ENCODE measurements around the gene PRKACG. TPM values are rescaled to one million over a fixed set of nuclear protein-coding genes. Genes with fewer than 3 reads are reported as not detected.

Gene PRKACG
- polyA plus RNA-seq, 3 donors from 2014 or later = not detected

DNA sequence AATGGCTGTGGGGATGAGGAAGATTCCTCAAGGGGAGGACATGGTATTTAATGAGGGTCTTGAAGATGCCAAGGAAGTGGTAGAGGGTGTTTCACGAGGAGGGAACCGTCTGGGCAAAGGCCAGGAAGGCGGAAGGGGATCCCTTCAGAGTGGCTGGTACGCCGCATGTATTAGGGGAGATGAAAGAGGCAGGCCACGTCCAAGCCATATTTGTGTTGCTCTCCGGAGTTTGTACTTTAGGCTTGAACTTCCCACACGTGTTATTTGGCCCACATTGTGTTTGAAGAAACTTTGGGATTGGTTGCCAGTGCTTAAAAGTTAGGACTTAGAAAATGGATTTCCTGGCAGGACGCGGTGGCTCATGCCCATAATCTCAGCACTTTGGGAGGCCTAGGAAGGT is 22.9 kb upstream of the PRKACG start:
- DNase-seq = no peak
- H3K4me3 Mint-ChIP-seq = peak overlapping the region; percentile 97 to 98 (median 98)
- H3K36me3 Mint-ChIP-seq = peaks cover 0 to 3% (median 0%) of the 10 kb centered on the region in 3 donors
- H3K4me1 Mint-ChIP-seq = peaks cover 22 to 24% of the 10 kb centered on the region in 2 donors
- H3K27ac Mint-ChIP-seq = peak overlapping the region; percentile 80 to 96 (median 94)
- H3K9me3 Mint-ChIP-seq = no peaks in the 10 kb centered on the region
- peaks cover 0 to 4% (median 3%) of the 10 kb centered on the region in 3 donors for H3K27me3 Mint-ChIP-seq (ENCODE audit: low read depth in 3 of 3)

DNA sequence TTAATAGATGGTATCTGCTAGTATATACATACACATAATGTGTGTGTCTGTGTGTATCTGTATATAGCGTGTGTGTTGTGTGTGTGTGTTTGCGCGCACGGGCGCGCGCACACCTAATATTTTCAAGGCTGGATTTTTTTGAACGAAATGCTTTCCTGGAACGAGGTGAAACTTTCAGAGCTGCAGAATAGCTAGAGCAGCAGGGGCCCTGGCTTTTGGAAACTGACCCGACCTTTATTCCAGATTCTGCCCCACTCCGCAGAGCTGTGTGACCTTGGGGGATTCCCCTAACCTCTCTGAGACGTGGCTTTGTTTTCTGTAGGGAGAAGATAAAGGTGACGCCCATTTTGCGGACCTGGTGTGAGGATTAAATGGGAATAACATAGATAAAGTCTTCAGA is 22.4 kb upstream of the PRKACG start:
- H3K4me1 Mint-ChIP-seq = peaks cover 22 to 23% of the 10 kb centered on the region in 2 donors
- H3K4me3 Mint-ChIP-seq = peak overlapping the region; percentile 97 to 98 (median 98)
- H3K27ac Mint-ChIP-seq = peak overlapping the region; percentile 80 to 96 (median 94)
- no peaks in the 10 kb centered on the region for H3K9me3 Mint-ChIP-seq
- H3K36me3 Mint-ChIP-seq = peaks cover 0 to 3% (median 0%) of the 10 kb centered on the region in 3 donors
- H3K27me3 Mint-ChIP-seq (ENCODE audit: low read depth in 3 of 3) = peaks cover 0 to 4% (median 3%) of the 10 kb centered on the region in 3 donors
- DNase-seq = peak in 2 of 3 donors; percentile 17 to 25

DNA sequence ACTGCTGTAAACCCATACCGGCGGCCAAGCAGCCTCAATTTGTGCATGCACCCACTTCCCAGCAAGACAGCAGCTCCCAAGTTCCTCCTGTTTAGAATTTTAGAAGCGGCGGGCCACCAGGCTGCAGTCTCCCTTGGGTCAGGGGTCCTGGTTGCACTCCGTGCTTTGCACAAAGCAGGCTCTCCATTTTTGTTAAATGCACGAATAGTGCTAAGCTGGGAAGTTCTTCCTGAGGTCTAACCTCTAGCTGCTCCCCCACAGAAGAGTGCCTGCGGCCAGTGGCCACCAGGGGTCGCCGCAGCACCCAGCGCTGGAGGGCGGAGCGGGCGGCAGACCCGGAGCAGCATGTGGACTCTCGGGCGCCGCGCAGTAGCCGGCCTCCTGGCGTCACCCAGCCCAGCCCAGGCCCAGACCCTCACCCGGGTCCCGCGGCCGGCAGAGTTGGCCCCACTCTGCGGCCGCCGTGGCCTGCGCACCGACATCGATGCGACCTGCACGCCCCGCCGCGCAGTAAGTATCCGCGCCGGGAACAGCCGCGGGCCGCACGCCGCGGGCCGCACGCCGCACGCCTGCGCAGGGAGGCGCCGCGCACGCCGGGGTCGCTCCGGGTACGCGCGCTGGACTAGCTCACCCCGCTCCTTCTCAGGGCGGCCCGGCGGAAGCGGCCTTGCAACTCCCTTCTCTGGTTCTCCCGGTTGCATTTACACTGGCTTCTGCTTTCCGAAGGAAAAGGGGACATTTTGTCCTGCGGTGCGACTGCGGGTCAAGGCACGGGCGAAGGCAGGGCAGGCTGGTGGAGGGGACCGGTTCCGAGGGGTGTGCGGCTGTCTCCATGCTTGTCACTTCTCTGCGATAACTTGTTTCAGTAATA is 21.8 kb upstream of the PRKACG start, which contains the start of gene FXN:
TSS of gene FXN (plus strand) at position 315 of the 871 bp plus-strand sequence. CDS start at position 346, 31 bp downstream.
- H3K4me1 Mint-ChIP-seq = peaks cover 25 to 26% of the 10 kb centered on the region in 2 donors
- no peaks in the 10 kb centered on the region for H3K9me3 Mint-ChIP-seq
- H3K36me3 Mint-ChIP-seq = no peaks in the 10 kb centered on the region
- peak; percentile 78 to 82 (median 81) for DNase-seq
- H3K27me3 Mint-ChIP-seq (ENCODE audit: low read depth in 3 of 3) = peaks cover 0 to 4% (median 3%) of the 10 kb centered on the region in 3 donors
- H3K4me3 Mint-ChIP-seq = peak within 1 kb of the TSS; percentile 97 to 98 (median 98)
- H3K27ac Mint-ChIP-seq = peak within 1 kb of the TSS; percentile 80 to 96 (median 94)

DNA sequence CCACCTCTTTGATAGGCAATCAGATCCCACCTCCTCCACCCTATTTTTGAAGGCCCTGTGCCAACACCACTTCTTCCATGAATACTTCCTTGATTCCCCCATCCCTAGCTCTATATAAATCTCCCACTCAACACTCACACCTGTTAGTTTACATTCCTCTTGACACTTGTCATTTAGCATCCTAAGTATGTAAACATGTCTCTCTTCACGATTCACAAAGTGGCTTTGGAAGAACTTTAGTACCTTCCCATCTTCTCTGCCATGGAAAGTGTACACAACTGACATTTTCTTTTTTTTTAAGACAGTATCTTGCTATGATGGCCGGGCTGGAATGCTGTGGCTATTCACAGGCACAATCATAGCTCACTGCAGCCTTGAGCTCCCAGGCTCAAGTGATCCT is 20.2 kb upstream of the PRKACG start:
- Mint-ChIP-seq H3K27me3 (ENCODE audit: low read depth in 3 of 3) (peaks cover 0 to 4% (median 3%) of the 10 kb centered on the region in 3 donors), H3K9me3 (peaks cover 0 to 3% (median 0%) of the 10 kb centered on the region in 6 donors), H3K4me1 (peaks cover 39 to 41% of the 10 kb centered on the region in 2 donors), H3K4me3 (peak overlapping the region in 3 of 5 donors; percentile 7 to 73 (median 54)), H3K36me3 (no peaks in the 10 kb centered on the region), H3K27ac (peak overlapping the region in 3 of 6 donors; percentile 2 to 11 (median 2))
- DNase-seq = no peak

DNA sequence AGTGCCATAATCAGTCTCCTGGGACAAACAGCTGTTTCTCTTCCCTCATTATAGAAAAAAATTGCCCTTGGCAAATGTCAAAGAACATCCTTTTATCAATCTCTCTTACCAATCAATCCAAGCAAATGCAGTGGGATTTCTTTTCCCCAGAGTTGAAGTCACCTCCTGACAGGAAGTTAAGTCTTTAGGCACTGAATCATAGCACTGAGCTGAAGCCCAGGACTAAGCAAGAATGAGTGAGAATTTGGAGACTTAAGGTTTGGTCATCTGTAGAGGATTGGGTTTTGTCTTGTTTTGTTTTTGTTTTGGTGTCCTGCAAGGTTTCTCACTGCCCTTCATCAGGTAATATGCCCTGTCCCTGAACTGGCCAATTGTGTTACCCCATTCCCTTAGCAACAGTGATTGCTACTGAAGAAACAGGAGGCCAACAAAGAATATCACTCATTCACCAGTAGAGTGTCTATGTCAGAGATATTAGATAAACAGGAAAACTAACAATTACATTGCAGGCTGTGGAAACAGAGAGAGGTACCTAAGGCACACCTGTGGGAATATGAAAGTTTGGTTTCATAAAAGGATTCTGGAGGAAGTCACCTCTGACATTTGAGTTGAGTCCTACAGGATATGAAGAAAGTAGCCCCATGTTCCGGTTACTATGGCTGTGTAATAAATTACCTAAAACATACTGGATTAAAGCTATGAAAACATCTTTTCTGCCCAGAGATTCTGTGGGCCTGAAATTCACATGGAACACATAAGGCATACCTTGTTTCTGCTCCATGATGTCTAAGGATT is 17.1 kb upstream of the PRKACG start:
- Mint-ChIP-seq H3K4me3 (no peak overlapping the region), H3K4me1 (peaks cover 45 to 50% of the 10 kb centered on the region in 2 donors), H3K9me3 (peaks cover 0 to 3% (median 0%) of the 10 kb centered on the region in 6 donors), H3K27ac (peak overlapping the region in 4 of 6 donors; percentile 49 to 70 (median 67)), H3K27me3 (ENCODE audit: low read depth in 3 of 3) (peaks cover 0 to 2% (median 1%) of the 10 kb centered on the region in 3 donors), H3K36me3 (no peaks in the 10 kb centered on the region)
- DNase-seq = no peak

DNA sequence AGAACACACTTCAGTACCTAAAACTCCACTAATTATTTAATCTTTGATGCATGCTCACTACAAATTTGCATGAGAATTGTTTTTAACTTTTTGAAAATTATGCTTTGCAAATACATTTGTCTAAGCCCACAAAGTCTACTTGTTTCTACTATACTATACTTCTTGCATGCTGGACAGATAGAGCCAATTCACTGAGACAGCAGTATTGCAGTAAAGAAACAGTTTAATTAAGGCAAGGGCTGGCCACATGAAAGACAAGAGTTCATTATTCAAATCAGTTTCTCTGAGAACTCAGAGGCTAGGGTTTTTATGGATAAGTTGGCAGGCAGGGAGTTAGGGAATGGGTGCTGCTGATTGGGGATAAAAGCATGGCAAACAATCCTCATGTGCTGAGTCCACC is 15.6 kb upstream of the PRKACG start:
- Mint-ChIP-seq H3K27ac (peak overlapping the region in 4 of 6 donors; percentile 35 to 83 (median 60)), H3K27me3 (ENCODE audit: low read depth in 3 of 3) (peaks cover 0 to 1% (median 0%) of the 10 kb centered on the region in 3 donors), H3K4me1 (peaks cover 38 to 43% of the 10 kb centered on the region in 2 donors), H3K36me3 (no peaks in the 10 kb centered on the region), H3K9me3 (peaks cover 0 to 3% (median 0%) of the 10 kb centered on the region in 6 donors), H3K4me3 (peak overlapping the region in 3 of 5 donors; percentile 7 to 71 (median 22))
- no peak for DNase-seq

DNA sequence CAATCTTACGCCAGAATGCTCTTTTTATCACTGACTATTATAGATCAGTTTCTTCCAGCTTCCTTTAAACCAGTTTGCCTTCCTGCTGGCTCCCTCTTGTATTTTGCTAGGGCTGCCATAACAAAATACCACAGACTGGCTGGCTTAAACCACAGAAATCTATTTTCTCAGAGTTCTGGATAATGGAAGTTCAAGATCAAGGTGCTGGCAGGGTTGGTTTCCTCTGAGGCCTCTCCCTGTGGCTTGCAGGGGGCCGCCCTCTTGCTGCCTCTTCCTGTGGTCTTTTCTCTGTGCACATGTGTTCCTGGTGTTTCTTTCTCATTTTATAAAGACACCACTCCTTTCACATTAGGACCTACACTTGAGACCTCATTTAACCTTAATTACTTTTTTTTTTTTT is 14.8 kb upstream of the PRKACG start:
- peaks cover 38 to 49% of the 10 kb centered on the region in 2 donors for H3K4me1 Mint-ChIP-seq
- peak overlapping the region; percentile 63 to 81 (median 68) for H3K4me3 Mint-ChIP-seq
- peak; percentile 38 to 61 (median 54) for DNase-seq

DNA sequence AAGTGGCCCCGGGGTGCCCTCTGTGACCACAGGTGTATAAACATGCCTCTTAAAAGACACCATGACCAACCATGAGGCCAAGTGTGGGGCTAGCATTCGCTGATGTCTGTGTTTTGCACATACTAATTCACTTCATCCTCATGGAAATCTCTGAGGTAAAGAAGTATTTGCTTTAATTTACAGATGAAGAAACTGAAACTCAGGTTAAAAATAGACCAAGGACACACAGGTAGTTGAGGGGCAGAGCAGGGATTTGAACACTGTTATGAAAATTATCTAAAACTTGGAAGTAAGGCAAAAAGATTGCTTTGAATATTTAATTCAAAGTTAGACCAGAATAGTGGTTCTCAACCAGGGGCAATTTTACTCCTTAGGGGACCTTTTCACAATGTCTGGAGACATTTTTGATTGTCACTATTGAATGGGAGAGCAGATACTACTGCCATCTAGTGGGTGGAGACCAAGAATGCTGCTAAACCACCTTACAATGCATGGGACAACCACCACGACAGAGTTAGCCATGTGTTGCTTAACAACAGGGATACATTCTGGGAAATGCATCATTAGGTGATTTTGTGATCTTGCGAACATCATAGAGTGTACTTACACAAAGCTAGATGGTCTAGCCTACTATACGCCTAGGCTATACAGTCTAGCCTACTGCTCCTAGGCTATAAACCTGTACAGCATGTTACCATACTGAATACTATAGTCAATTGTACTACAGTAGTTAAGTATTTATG is 13.6 kb upstream of the PRKACG start:
- DNase-seq = peak; percentile 54 to 62 (median 59)
- Mint-ChIP-seq H3K27ac (peak overlapping the region; percentile 1 to 65 (median 38)), H3K4me3 (peak overlapping the region; percentile 12 to 52 (median 19)), H3K9me3 (peaks cover 0 to 3% (median 0%) of the 10 kb centered on the region in 6 donors), H3K27me3 (ENCODE audit: low read depth in 3 of 3) (peaks cover 1 to 2% (median 2%) of the 10 kb centered on the region in 3 donors), H3K4me1 (peaks cover 44 to 59% of the 10 kb centered on the region in 2 donors), H3K36me3 (no peaks in the 10 kb centered on the region)

More for the DNA sequence above, 14.8 kb upstream of the PRKACG start:
- Mint-ChIP-seq H3K27ac (peak overlapping the region; percentile 57 to 89 (median 84)), H3K36me3 (no peaks in the 10 kb centered on the region), H3K9me3 (peaks cover 0 to 3% (median 0%) of the 10 kb centered on the region in 6 donors), H3K27me3 (ENCODE audit: low read depth in 3 of 3) (peaks cover 0 to 2% (median 1%) of the 10 kb centered on the region in 3 donors)

DNA sequence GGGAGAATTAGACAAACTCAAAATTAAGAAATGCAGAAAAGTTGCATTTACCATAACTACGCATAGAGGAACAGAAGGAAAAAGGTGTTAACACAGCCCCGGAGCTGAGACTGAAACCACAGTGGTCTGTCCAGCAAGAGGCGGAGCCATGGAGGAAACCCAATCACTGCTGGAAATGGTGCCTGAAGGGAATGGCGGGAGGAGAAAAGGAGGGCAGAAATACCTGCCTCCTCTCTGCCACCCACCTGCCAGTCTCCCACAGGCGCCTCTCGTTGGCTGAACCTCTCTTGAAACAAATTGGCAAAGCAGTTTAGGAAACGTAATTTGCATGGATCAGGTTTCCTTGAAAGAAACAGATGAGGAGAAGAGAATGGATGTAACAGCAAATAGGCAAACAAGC is 9.7 kb upstream of the PRKACG start:
- Mint-ChIP-seq H3K36me3 (no peaks in the 10 kb centered on the region), H3K27ac (peak overlapping the region in 1 of 6 donors; percentile 20)

DNA sequence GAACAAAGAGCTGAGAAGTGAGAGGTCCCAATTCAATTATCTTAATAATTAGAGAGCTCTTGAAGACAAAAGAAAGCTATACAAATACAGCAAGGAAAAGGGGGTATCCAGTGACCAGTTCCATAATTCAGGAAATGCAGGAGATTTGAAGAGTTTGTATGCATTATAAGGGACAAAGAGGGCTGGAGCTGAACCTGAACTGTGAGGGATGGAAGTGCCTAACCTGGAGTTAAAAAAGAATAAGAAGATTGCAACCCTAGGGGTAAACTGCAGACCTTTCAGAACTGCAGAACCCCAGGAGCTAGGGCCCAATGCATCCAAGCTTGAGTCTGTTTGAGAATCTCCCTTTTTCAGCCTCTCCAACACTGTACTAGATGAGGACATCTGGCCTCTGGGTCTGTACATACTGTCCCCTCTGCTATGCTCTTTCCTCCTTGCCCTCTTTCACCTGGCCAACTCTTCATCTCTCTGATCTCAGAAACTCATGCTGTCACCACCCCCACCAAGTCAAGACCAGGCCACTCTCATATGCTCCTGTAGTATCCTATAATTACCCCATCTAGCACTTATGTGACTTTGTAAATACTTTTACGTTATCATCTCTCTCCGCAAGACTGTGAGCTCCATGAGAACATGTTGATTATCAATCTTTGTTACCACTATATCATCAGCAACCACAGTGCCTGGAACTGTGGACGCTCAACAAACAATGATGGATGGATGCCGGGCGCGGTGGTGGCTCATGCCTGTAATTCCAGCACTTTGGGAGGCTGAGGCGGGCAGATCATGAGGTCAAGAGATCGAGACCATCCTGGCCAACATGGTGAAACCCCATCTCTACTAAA is 6.6 kb upstream of the PRKACG start:
- H3K27me3 Mint-ChIP-seq (ENCODE audit: low read depth in 3 of 3) = peaks cover 1 to 3% (median 2%) of the 10 kb centered on the region in 3 donors
- H3K4me3 Mint-ChIP-seq = peak overlapping the region; percentile 44 to 78 (median 74)
- H3K36me3 Mint-ChIP-seq = no peaks in the 10 kb centered on the region
- H3K4me1 Mint-ChIP-seq = peaks cover 47 to 61% of the 10 kb centered on the region in 2 donors
- H3K27ac Mint-ChIP-seq = peak overlapping the region; percentile 18 to 86 (median 58)
- H3K9me3 Mint-ChIP-seq = no peaks in the 10 kb centered on the region
- no peak for DNase-seq

More for the DNA sequence above, 9.7 kb upstream of the PRKACG start:
- Mint-ChIP-seq H3K4me3 (no peak overlapping the region), H3K27me3 (ENCODE audit: low read depth in 3 of 3) (peaks cover 2% of the 10 kb centered on the region in 3 donors), H3K9me3 (no peaks in the 10 kb centered on the region), H3K4me1 (peaks cover 60 to 71% of the 10 kb centered on the region in 2 donors)
- DNase-seq = no peak

DNA sequence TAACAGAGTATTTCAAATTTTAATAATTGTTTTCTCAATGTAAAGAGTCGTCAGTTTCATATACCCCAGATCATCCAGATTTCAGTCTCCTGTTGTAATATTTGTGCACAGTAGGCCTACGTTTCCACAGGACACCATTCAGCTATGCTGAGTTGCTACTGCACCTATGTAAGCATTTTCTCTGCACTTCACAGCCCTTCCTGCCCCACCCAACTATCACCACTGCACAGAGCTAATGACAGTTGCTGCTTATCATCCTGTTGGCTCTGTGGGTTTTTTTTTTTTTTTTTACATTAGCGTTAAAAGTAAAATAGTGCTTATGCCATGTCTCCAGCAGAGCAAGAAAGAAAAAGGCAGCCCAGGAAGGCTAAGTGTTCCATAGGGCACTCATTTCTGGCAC is 5.9 kb upstream of the PRKACG start:
- peaks cover 47 to 61% of the 10 kb centered on the region in 2 donors for H3K4me1 Mint-ChIP-seq

DNA sequence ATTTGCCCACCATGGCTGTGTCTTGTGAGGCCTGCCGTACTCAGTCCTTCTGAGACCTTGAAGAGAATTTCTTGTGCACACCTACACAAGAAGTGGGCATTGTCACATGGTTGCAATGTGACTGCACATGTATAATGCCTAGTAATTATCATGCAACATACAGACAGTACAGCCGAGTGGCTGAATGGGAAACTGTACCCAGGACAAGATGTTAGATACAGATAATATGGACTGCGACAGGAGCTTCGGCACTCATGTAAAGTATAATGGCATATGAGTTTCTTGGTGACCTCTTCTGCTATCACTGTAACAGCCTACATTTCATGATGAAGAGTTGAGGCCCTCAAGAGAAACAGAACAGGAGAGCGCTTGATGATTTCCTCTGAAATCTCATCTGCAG is 4.8 kb upstream of the PRKACG start:
- H3K4me1 Mint-ChIP-seq = peaks cover 47 to 55% of the 10 kb centered on the region in 2 donors
- no peaks in the 10 kb centered on the region for H3K9me3 Mint-ChIP-seq
- H3K4me3 Mint-ChIP-seq = peak overlapping the region; percentile 15 to 36 (median 25)
- H3K27me3 Mint-ChIP-seq (ENCODE audit: low read depth in 3 of 3) = peaks cover 0 to 3% (median 1%) of the 10 kb centered on the region in 3 donors
- H3K27ac Mint-ChIP-seq = peak overlapping the region in 4 of 6 donors; percentile 32 to 56 (median 48)
- DNase-seq = no peak
- no peaks in the 10 kb centered on the region for H3K36me3 Mint-ChIP-seq

More for the DNA sequence above, 5.9 kb upstream of the PRKACG start:
- H3K27ac Mint-ChIP-seq = peak overlapping the region; percentile 18 to 86 (median 58)
- peak overlapping the region; percentile 44 to 78 (median 74) for H3K4me3 Mint-ChIP-seq
- DNase-seq = peak; percentile 41 to 56 (median 51)
- no peaks in the 10 kb centered on the region for H3K36me3 Mint-ChIP-seq
- H3K9me3 Mint-ChIP-seq = no peaks in the 10 kb centered on the region
- H3K27me3 Mint-ChIP-seq (ENCODE audit: low read depth in 3 of 3) = peaks cover 1 to 3% (median 2%) of the 10 kb centered on the region in 3 donors

Measured in immature natural killer cell (primary cell).